Umbilical cord (tissue), 2 donors: ENCODE measurements around the gene FOXP4. TPM values are rescaled to one million over a fixed set of nuclear protein-coding genes. Genes with fewer than 3 reads are reported as not detected.
A peak's percentile ranks its signal among the peaks of the same experiment; 100 is the strongest.

ENCODE experiments used
- DNase-seq: peaks from one replicate; pipeline ENCODE4 v3.0.0-alpha.2; 2015; ENCODE audit warnings: low spot score
- total RNA-seq: library from RNA; depleted of rRNA; stranded (reverse); fragments of >200 nt; gene quantifications from one replicate; pipeline ENCODE4 v1.2.3, GENCODE V29; 2014; ENCODE audit warnings: low replicate concordance; ENCODE audit not compliant: insufficient read depth

The FOXP4 gene
- total RNA-seq, 1 donor from 2014 or later: 0.72 TPM

- no peak for DNase-seq
These were observed 951 bp downstream of the FOXP4 start for GRCh38 chr6:41546866-41547798.

- DNase-seq: no peak
These were observed 1.6 kb downstream of the FOXP4 start for GRCh38 chr6:41547799-41548097.

GRCh38 chr6:41548098-41548840, 2.1 kb downstream of the FOXP4 start:
- no peak for DNase-seq

GRCh38 chr6:41548841-41549642, 2.9 kb downstream of the FOXP4 start:
- DNase-seq: no peak

GRCh38 chr6:41549673-41550072, 3.5 kb downstream of the FOXP4 start:
- no peak for DNase-seq

- no peak for DNase-seq
These were observed 5.0 kb downstream of the FOXP4 start for GRCh38 chr6:41551086-41551700.

GRCh38 chr6:41551857-41552256, 5.7 kb downstream of the FOXP4 start:
- no peak for DNase-seq

- no peak for DNase-seq
These were observed 6.5 kb downstream of the FOXP4 start for GRCh38 chr6:41552723-41553122.

GRCh38 chr6:41553405-41553999, 7.3 kb downstream of the FOXP4 start:
- DNase-seq: no peak

GRCh38 chr6:41555326-41556300, 9.4 kb downstream of the FOXP4 start:
- DNase-seq: no peak

GRCh38 chr6:41557335-41557734, 11.2 kb downstream of the FOXP4 start:
- no peak for DNase-seq

GRCh38 chr6:41558033-41558807, 12.0 kb downstream of the FOXP4 start:
- no peak for DNase-seq

- DNase-seq: no peak
These were observed 13.7 kb downstream of the FOXP4 start for GRCh38 chr6:41559655-41560427.

GRCh38 chr6:41560431-41561192, 14.4 kb downstream of the FOXP4 start:
- DNase-seq: peak; percentile 73

- DNase-seq: no peak
These were observed 15.2 kb downstream of the FOXP4 start for GRCh38 chr6:41561416-41561815.

GRCh38 chr6:41561931-41562911, 16.0 kb downstream of the FOXP4 start:
- DNase-seq: peak; percentile 81
